NCI-H146 treated with DMSO at 0.1 percent for 48 hours (cell line): ENCODE data around the gene ADARB1.
"Not testable (repeated sequence)": the region's sequence is repeated elsewhere in the genome, so short reads cannot be mapped to it uniquely, and the experiment has no call there.

Source experiments
- DNase-seq: peaks from one replicate; lab custom pipeline; 2025; ENCODE audit not compliant: unreplicated experiment; lab: John Stamatoyannopoulos, UW

Gene ADARB1

GRCh38 chr21:45133574-45134278 is 59.3 kb downstream of the ADARB1 start:
- DNase-seq: not testable (repeated sequence)

DNA sequence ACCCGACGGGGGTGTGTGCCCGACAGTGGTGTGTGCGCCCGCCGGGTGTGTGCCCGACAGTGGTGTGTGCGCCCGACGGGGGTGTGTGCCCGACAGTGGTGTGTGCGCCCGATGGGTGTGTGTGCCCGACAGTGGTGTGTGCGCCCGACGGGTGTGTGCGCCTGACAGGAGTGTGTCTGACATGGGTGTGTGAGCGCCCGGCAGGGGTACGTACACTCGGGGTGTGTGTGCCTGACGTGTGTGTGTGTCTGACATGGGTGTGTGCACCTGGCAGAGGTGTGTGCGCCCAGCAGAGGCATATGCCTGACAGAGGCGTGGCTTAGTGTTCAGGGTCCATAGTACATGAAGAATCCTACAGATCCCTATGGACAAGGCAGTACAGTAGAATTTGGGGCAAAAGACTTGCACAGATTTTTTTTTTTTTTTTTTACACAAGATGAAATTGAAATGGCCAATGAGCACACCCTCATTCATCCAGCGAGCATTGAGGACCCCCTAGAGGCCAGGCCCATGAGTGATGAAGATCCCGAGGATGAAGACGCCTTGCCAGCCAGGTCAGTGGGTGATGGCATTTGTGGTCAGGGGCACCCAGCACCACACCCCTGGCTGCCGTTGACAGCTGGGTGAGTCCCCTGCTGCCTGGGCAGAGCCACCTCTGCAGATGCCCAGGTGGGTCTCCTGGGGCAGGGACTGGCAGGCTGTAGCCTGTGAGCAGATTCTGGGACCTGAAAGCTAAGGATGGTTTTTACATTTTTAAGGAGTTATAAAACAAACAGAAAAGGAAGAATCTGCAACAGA is 60.1 kb downstream of the ADARB1 start:
- DNase-seq: no peak

GRCh38 chr21:45135122-45135521 is 60.7 kb downstream of the ADARB1 start:
- DNase-seq: no peak

DNA sequence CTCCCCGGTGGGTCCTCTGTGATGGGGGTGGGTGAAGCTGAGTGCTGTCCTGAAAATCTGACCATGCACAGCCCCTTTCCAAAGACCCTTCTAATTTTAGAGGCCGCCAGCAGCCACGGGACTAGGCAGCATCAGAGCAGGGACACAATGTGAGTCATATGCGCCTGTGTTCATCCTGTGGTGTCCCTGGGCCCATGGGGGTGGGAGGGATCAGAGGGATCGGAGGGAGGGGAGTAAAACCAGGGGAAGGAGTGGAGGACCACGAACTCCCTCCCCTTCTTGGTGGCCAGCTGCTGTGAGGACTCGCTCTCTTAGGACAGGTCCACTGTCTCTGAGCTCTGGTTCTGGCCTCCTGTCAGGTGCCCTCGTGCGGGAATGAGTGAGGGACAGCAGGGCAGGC is 61.5 kb downstream of the ADARB1 start:
- no peak for DNase-seq

DNA sequence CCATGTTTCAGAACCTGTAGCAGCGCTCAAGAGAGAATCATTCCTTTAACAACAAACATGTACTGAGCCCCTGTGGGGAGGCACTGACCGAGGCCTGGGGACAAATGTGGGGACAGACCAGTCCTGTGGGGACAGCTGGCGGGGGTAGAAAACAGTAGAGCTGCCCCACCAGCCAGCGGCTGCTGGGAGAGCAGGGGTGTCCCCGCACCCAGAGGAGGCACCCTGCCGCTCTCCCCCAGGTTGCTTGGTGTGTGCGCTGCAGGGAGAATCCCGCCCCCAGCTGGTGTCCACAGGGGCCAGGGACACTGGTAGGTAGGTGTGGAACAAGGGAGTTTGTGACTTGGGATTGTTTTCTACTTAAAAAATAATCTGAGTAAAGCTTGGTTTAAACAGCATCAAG is 62.1 kb downstream of the ADARB1 start:
- no peak for DNase-seq

GRCh38 chr21:45136927-45137611 is 62.7 kb downstream of the ADARB1 start:
- no peak for DNase-seq

DNA sequence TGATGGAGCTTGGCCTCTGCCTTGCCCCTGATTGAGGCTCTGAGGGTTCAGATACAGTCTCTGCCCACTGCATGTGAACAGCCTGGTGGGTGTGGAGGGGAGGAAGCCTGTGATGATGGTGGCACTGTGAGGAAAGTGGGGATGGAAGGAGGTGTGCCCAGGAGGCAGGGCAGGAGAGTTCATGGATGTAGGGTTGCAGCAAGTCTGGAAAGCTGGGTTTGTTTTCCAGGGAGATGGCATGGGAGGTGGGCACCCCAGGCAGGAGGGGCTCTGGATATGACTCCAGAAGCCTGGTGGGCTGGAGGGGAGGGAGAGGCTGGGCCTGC is 63.2 kb downstream of the ADARB1 start:
- no peak for DNase-seq

GRCh38 chr21:45138199-45139002 is 64.0 kb downstream of the ADARB1 start:
- DNase-seq: no peak

DNA sequence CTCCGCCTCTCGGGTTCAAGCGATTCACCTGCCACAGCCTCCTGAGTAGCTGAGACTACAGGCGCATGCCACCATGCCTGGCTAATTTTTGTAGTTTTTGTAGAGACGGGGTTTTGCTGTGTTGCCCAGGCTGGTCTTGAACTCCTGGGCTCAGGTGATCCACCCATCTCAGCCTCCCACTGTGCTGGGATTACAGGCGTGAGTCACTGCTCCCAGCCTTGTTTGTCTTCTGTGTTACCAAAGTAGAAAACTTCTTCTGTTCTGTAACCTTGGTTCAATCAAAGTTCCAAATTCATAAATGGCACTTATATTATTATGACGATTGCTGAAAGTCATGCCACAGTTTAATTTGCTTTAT is 64.6 kb downstream of the ADARB1 start:
- not testable (repeated sequence) for DNase-seq

GRCh38 chr21:45139473-45139872 is 65.1 kb downstream of the ADARB1 start:
- no peak for DNase-seq

- DNase-seq: peak; percentile 16
Observed at GRCh38 chr21:45140346-45140940, 66.1 kb downstream of the ADARB1 start.

DNA sequence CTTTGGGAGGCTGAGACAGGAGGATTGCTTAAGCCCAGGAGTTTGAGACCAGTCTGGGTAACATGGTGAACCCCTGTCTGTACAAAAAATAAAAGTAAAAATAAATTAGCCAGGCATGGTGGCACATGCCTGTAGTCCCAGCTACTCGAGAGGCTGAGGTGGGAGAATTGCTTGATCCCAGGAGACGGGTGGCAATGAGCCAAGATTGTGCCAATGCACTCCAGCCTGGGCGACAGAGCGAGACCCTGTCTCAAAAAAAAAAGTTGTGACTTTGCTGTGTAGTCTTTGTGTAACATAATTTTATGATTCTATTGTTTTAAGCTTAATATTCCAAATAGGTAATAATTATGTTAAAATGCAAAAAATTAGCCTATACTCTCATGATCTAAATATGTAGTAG is 66.6 kb downstream of the ADARB1 start:
- DNase-seq: not testable (repeated sequence)

- DNase-seq: no peak
Observed at GRCh38 chr21:45141507-45141906, 67.1 kb downstream of the ADARB1 start.

DNA sequence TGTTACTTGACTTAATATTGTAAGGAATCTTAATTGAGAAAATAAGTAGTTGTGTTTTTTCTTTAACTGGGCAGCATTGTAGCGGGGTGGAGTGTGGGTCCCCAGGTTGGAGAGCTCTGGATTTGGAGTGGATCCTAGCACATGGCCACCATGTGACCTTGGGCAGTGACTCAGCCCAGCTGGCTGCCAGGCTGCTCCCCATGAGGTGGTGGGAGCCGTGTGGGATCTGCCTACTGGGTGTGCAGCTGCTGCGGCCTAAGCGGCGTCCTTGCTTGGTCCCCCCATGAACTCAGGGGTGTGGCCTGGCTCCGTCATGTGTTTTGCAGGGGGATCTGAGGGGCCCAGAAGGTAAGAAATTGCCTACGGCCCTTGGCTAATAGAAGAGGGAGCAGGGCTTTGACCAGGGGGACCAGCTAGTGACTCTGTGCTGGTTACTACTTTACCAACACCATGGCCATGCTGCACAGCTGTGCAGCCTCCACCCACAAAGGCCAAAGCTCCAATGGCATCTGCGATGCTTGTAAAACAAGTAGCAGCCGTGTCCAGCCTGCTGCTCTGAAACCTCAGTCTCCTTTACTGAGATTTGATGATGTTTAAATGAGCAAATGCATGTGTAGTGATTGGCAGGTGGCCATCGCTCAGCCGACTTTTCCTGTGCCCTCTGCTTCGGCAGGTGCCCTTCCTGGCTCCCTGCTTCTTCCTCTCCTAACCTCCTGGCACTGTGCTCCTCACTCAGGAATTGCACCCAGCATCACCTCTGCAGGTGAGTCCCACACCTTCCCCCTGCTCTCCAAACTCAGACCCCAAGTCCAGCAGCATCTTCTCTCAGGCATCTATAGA is 68.3 kb downstream of the ADARB1 start:
- no peak for DNase-seq

- no peak for DNase-seq
Observed at GRCh38 chr21:45143855-45144254, 69.5 kb downstream of the ADARB1 start.

DNA sequence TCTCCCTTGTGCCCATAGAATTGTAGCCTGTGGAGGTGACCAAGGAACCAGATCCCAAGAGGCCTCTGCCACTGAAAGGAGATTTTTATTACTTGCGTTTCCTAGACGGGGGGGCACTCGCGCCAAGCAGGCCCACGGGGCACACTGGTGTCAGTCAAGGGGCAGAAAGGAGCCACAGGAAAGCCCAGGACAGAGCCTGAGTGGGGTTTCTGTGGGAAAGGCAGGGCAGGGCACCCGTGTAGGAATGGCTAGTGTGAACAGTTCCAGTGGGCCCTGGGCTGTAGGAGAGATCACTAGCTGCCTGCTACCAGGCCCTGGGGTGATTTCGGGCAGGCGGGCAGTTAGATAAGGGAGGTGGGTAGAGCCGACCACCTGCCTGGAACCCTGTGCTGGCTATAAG is 70.8 kb downstream of the ADARB1 start:
- no peak for DNase-seq

DNA sequence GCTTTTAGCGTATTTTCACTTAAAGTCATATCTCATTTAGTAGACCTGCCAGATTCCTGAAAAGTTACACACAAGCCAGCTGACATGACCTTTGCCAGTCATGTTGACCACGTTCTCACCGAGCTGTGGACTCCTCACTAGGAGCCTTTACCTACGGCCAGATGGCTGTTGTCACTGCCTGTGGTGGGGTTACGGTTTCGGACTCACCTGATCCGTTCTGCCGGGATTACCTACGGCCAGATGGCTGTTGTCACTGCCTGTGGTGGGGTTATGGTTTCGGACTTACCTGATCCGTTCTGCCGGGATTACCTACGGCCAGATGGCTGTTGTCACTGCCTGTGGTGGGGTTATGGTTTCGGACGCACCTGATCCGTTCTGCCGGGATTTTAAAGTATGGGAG is 71.5 kb downstream of the ADARB1 start:
- not testable (repeated sequence) for DNase-seq

GRCh38 chr21:45146306-45146705 is 71.9 kb downstream of the ADARB1 start:
- DNase-seq: no peak

DNA sequence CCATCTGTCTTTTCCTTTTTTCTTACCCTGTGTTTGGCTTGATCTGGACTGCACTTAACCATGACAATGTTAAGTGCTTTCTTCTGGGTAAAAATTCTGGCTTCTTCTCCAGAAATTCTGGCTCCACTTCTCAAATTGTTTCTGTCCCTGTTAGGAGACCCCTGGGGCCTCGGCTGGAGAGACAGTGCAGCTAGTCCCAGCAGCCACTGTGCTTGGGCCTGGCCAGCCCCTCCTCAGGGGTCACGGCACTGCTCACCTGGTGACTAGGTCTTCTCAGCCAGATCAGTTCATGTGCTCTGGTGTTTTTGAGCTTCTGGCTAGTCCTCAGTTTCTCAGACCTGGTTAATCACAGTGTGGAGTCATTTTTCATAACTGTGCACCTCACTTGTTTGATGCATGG is 72.4 kb downstream of the ADARB1 start:
- no peak for DNase-seq
